NB4 (cell line): Measurements from ENCODE around the gene EDNRB.

Source experiments
- POLR2A ChIP-seq: IDR thresholded peaks from 2 replicates; pipeline ENCODE4 v1.6.1; 2011; ENCODE audit warnings: mild to moderate bottlenecking; ENCODE audit not compliant: insufficient read length; ENCODE audit errors: extremely low read depth
- TF ChIP-seq, protein P1 (sequence below): IDR thresholded peaks from one replicate; pipeline ENCODE4 v1.5.1; 2012; ENCODE audit warnings: low read depth, low read length

DNA sequence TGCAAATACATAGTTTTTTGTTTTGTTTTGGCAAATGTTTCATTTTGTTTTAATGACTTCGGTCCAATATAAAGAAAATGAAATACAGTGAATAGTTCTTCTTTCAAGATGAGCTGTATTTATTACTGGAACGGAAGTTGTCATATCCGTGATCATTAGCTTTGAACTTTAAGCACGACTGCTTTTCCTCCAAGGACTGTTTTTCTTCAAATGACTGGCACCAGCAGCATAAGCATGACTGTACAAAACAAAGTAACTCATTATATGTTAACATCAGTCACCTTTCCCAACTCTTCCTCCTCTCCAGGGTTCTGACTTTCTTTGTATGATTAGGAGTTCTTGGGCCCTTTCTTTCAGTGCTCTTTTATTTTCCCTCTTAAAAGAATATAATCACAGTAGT lies 20.5 kb downstream of the EDNRB start:
- TF ChIP-seq, protein P1, sequence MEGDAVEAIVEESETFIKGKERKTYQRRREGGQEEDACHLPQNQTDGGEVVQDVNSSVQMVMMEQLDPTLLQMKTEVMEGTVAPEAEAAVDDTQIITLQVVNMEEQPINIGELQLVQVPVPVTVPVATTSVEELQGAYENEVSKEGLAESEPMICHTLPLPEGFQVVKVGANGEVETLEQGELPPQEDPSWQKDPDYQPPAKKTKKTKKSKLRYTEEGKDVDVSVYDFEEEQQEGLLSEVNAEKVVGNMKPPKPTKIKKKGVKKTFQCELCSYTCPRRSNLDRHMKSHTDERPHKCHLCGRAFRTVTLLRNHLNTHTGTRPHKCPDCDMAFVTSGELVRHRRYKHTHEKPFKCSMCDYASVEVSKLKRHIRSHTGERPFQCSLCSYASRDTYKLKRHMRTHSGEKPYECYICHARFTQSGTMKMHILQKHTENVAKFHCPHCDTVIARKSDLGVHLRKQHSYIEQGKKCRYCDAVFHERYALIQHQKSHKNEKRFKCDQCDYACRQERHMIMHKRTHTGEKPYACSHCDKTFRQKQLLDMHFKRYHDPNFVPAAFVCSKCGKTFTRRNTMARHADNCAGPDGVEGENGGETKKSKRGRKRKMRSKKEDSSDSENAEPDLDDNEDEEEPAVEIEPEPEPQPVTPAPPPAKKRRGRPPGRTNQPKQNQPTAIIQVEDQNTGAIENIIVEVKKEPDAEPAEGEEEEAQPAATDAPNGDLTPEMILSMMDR, result no peak
- TF ChIP-seq POLR2A, result no peak
